A673 (cell line): ENCODE results near the gene WDR18.

ENCODE experiments used
- CTCF ChIP-seq: fragments of 300-800, 200-600 bp; sonication (generic); conservative IDR thresholded peaks from 2 replicates; pipeline ENCODE4 v1.5.1; 2017; ENCODE audit warnings: low read depth, mild to moderate bottlenecking, antibody characterized with exemption, low read length, moderate library complexity, mixed read lengths
- EZH2 ChIP-seq: fragments of 200-600 bp; sonication (generic); IDR thresholded peaks from 2 replicates; pipeline ENCODE4 v1.6.1; 2017; ENCODE audit warnings: borderline replicate concordance, low read depth, mild to moderate bottlenecking, mixed read lengths, antibody characterized with exemption, low read length; ENCODE audit not compliant: poor library complexity, severe bottlenecking

GRCh38 chr19:986083-986482 lies 1.9 kb downstream of the WDR18 start:
- no peak for TF ChIP-seq CTCF
- TF ChIP-seq EZH2, result no peak
